ENCODE data around the gene TTC23.

Gene TTC23

DNA sequence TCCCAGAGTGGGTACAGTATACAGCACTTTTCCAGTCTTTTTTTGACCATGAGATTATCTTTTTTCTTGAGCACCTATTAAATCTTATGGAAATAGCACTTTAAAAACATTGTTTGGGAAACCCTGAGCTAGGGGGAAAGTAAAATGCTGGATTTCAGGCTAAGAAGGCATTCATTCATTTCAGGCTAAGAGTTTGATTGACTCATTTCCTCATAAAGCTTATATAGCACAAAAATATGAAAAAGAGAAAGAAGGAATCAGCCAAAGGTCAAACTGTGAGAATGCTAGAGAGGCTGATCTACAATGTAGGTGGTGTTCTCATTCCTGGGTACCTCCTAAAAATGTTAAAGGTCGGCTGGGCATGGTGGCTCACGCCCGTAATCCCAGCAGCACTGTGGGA, 10.5 kb downstream of the TTC23 start:
- TF ChIP-seq FOXP2 (optimal IDR thresholded peaks at IDR 0.05; ENCODE audit: borderline replicate concordance, extremely low read depth, extremely low read length, insufficient read depth) (no peak), TAF1 (IDR thresholded peaks at IDR 0.05; ENCODE audit: borderline replicate concordance, insufficient read depth, low read length) (no peak), SIN3A (IDR thresholded peaks at IDR 0.05; ENCODE audit: borderline replicate concordance, insufficient read depth, low read length) (no peak), POLR2AphosphoS5 (IDR thresholded peaks at IDR 0.05; ENCODE audit: low read depth, low read length) (no peak)
- TF ChIP-seq, protein P1, sequence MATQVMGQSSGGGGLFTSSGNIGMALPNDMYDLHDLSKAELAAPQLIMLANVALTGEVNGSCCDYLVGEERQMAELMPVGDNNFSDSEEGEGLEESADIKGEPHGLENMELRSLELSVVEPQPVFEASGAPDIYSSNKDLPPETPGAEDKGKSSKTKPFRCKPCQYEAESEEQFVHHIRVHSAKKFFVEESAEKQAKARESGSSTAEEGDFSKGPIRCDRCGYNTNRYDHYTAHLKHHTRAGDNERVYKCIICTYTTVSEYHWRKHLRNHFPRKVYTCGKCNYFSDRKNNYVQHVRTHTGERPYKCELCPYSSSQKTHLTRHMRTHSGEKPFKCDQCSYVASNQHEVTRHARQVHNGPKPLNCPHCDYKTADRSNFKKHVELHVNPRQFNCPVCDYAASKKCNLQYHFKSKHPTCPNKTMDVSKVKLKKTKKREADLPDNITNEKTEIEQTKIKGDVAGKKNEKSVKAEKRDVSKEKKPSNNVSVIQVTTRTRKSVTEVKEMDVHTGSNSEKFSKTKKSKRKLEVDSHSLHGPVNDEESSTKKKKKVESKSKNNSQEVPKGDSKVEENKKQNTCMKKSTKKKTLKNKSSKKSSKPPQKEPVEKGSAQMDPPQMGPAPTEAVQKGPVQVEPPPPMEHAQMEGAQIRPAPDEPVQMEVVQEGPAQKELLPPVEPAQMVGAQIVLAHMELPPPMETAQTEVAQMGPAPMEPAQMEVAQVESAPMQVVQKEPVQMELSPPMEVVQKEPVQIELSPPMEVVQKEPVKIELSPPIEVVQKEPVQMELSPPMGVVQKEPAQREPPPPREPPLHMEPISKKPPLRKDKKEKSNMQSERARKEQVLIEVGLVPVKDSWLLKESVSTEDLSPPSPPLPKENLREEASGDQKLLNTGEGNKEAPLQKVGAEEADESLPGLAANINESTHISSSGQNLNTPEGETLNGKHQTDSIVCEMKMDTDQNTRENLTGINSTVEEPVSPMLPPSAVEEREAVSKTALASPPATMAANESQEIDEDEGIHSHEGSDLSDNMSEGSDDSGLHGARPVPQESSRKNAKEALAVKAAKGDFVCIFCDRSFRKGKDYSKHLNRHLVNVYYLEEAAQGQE (IDR thresholded peaks at IDR 0.05; ENCODE audit: insufficient read depth in 1 of 2, low read depth in 2 of 2, low read length in 2 of 2), result no peak

DNA sequence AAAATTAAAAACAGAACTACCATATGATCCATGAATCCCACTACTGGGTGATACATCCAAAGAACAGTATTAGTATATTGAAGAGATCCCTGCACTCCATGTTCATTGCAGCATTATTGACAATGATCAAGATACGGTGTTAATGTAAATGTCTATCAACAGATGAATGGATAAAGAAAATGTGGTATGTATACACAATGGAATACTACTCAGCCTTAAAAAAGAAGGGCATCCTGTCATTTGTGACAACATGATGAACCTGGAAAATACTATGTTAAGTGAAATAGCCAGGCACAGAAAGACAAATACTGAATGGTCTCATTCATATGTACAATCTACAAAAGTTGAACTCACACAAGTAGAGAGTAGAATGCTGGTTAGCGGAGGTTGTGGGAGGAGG, 16.6 kb downstream of the TTC23 start:
- TF ChIP-seq POLR2AphosphoS5 (IDR thresholded peaks at IDR 0.05; ENCODE audit: low read depth, low read length), result no peak
- TF ChIP-seq FOXP2 (optimal IDR thresholded peaks at IDR 0.05; ENCODE audit: borderline replicate concordance, extremely low read depth, extremely low read length, insufficient read depth), result no peak
- TF ChIP-seq TAF1 (IDR thresholded peaks at IDR 0.05; ENCODE audit: borderline replicate concordance, insufficient read depth, low read length), result no peak
- TF ChIP-seq SIN3A (IDR thresholded peaks at IDR 0.05; ENCODE audit: borderline replicate concordance, insufficient read depth, low read length), result no peak
- TF ChIP-seq, protein P1 (IDR thresholded peaks at IDR 0.05; ENCODE audit: insufficient read depth in 1 of 2, low read depth in 2 of 2, low read length in 2 of 2), result no peak

DNA sequence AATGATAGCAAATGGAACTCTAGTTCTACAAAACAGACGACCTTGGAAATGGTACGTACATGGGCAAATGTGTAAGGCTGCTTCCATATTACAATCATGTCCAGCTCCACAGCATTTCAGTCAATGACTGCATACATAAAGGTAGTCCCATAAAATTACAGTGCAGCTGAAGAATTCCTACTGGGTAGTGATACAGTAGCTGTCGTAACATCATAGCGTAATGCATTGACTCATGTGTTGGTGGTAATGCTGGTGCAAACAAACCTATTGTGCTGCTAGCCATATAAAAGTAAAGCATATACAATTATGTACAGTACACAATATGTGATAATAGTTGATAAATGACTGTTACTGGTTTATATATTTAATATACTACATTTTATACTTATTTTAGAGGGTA, 18.5 kb downstream of the TTC23 start:
- no peak for TF ChIP-seq TAF1 (IDR thresholded peaks at IDR 0.05; ENCODE audit: borderline replicate concordance, insufficient read depth, low read length)
- no peak for TF ChIP-seq POLR2AphosphoS5 (IDR thresholded peaks at IDR 0.05; ENCODE audit: low read depth, low read length)
- TF ChIP-seq, protein P1 (IDR thresholded peaks at IDR 0.05; ENCODE audit: insufficient read depth in 1 of 2, low read depth in 2 of 2, low read length in 2 of 2), result no peak
- no peak for TF ChIP-seq SIN3A (IDR thresholded peaks at IDR 0.05; ENCODE audit: borderline replicate concordance, insufficient read depth, low read length)
- no peak for TF ChIP-seq FOXP2 (optimal IDR thresholded peaks at IDR 0.05; ENCODE audit: borderline replicate concordance, extremely low read depth, extremely low read length, insufficient read depth)

DNA sequence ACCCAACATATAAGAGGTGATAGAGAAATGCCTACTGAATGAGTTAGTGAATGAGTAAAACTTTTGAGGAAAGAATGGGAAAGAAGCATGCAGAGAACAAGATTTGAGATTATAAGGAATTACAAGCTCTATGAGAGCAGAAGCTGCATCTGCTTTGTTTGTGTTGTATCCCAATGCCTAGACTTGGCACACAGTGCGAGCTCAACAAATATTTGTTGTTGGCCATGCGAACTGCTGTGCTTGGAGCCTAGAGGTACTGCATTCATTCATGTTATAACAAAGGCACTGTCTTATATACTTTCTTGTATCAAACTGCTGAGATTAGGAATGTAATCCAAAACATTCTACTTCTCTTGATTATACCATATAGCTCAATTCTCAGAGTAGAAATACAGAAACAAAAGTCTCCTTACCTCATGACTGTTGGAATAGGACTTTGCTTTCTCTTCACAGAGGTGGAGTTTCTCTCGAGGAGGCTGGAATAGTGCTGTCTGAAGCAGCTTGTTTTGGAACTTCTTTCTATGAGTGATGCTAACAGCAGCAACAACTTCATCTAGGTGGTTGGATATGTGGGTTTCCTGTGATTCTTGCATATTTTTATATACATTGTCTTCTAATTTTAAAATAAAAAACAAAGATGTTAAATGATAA, 21.1 kb downstream of the TTC23 start:
- TF ChIP-seq TAF1 (IDR thresholded peaks at IDR 0.05; ENCODE audit: borderline replicate concordance, insufficient read depth, low read length) (no peak), SIN3A (IDR thresholded peaks at IDR 0.05; ENCODE audit: borderline replicate concordance, insufficient read depth, low read length) (no peak), FOXP2 (optimal IDR thresholded peaks at IDR 0.05; ENCODE audit: borderline replicate concordance, extremely low read depth, extremely low read length, insufficient read depth) (no peak), POLR2AphosphoS5 (IDR thresholded peaks at IDR 0.05; ENCODE audit: low read depth, low read length) (no peak)
- TF ChIP-seq, protein P1 (IDR thresholded peaks at IDR 0.05; ENCODE audit: insufficient read depth in 1 of 2, low read depth in 2 of 2, low read length in 2 of 2), result no peak

Data from PFSK-1 (cell line).